HCT116 (cell line): ENCODE measurements around the gene NAALADL2. TPM values are rescaled to one million over a fixed set of nuclear protein-coding genes. Genes with fewer than 3 reads are reported as not detected.

Source experiments
- ATAC-seq: fragments of 200-7000 bp; cut with Tn5 transposase; 2 replicates; pipeline ENCODE4 v1.9.1; 2020; ENCODE audit warnings: mild to moderate bottlenecking, moderate library complexity
- BruUV-seq: library from RNA; stranded (reverse); fragments of 400-500 nt; replicated peaks from 2 replicates; lab custom pipeline; 2021; lab: Mats Ljungman, UMichigan
- CTCF ChIA-PET: fragments of 300-600 bp; sonication (Branson Sonifier 250); formaldehyde crosslinking; loops from one replicate; lab custom pipeline; 2021; ENCODE audit warnings: antibody characterized with exemption; lab: Charles Lee
- POLR2A ChIA-PET: fragments of 300-600, 350-600 bp; sonication (Branson Sonifier 250); formaldehyde crosslinking; loops from one replicate; lab custom pipeline; 2021; ENCODE audit warnings: antibody characterized with exemption; lab: Charles Lee
- RAD21 ChIA-PET, 2 experiments: fragments of 300-600 bp; sonication (Branson Sonifier 250); formaldehyde crosslinking; loops; one replicate each; lab custom pipeline; 2023; ENCODE audit warnings: low total read pairs in 2 of 2; ENCODE audit not compliant: uncharacterized antibody in 2 of 2, unreplicated experiment in 2 of 2, low non-redundant PET in 1 of 2; lab: Charles Lee
- DNase-seq: peaks from one replicate; pipeline ENCODE4 v3.0.0-alpha.2; 2010; ENCODE audit warnings: low read depth, low spot score
- H2AFZ ChIP-seq: fragments of 200-600 bp; shearing (Covaris generic), sonication (generic); 2 replicates; pipeline ENCODE4 v1.6.1; 2017; ENCODE audit warnings: low read depth, mixed run types, mixed read lengths, antibody characterized with exemption, low read length; ENCODE audit not compliant: poor library complexity, severe bottlenecking
- H3K27ac ChIP-seq: 2 replicates; pipeline ENCODE4 v1.5.1; 2012; ENCODE audit warnings: low read depth, low read length
- H3K27me3 ChIP-seq: fragments of 200-600 bp; sonication (generic); 2 replicates; pipeline ENCODE4 v1.6.1; 2016; ENCODE audit warnings: mixed run types, low read length, mixed read lengths; ENCODE audit not compliant: insufficient read depth
- H3K36me3 ChIP-seq, 2 experiments: fragments of 200-500 bp in 1 of 2; fragments of 200-600 bp in 1 of 2; sonication (Bioruptor generic) in 1 of 2; sonication (generic) in 1 of 2; 2 replicates each; pipeline versions ENCODE4 v1.5.1 to v1.6.1; 2014 to 2016; ENCODE audit warnings: low read length in 2 of 2, inconsistent platforms in 1 of 2, mixed read lengths in 1 of 2, mixed run types in 1 of 2; ENCODE audit not compliant: insufficient read depth in 2 of 2, control insufficient read depth in 1 of 2
- H3K4me1 ChIP-seq, 2 experiments: fragments of 200-600 bp in 1 of 2; sonication (generic) in 1 of 2; 2 replicates each; pipeline versions ENCODE4 v1.5.1 to v1.6.1; 2012 to 2017; ENCODE audit warnings: low read length in 2 of 2, inconsistent platforms in 1 of 2, mild to moderate bottlenecking in 1 of 2, mixed read lengths in 1 of 2, mixed run types in 1 of 2, moderate library complexity in 1 of 2; ENCODE audit not compliant: insufficient read depth in 2 of 2, control insufficient read depth in 1 of 2
- H3K4me2 ChIP-seq: fragments of 200-600 bp; sonication (generic); 2 replicates; pipeline ENCODE4 v1.6.1; 2017; ENCODE audit warnings: mixed run types, low read length, mixed read lengths
- H3K4me3 ChIP-seq, 2 experiments: fragments of 200-600 bp in 1 of 2; sonication (generic) in 1 of 2; replicated peaks in 1 of 2; 2 replicates each; pipeline ENCODE4 v1.5.1; 2011 to 2016; ENCODE audit warnings: low read length in 2 of 2, control low read depth in 1 of 2, low read depth in 1 of 2, mild to moderate bottlenecking in 1 of 2, mixed read lengths in 1 of 2, mixed run types in 1 of 2
- H3K79me2 ChIP-seq: fragments of 200-600 bp; sonication (generic); 2 replicates; pipeline ENCODE4 v1.6.1; 2017; ENCODE audit warnings: mild to moderate bottlenecking, mixed run types, low read length, moderate library complexity, mixed read lengths; ENCODE audit not compliant: insufficient read depth
- H3K9ac ChIP-seq: fragments of 200-600 bp; sonication (generic); 2 replicates; pipeline ENCODE4 v1.6.1; 2016; ENCODE audit warnings: low read length, mixed read lengths
- H3K9me2 ChIP-seq: fragments of 200-600 bp; sonication (generic), shearing (Covaris generic); 2 replicates; pipeline ENCODE4 v1.6.1; 2017; ENCODE audit warnings: mixed run types, mild to moderate bottlenecking, moderate library complexity; ENCODE audit not compliant: insufficient read depth
- H3K9me3 ChIP-seq, 2 experiments: fragments of 200-500 bp in 1 of 2; fragments of 200-600 bp in 1 of 2; sonication (Bioruptor generic) in 1 of 2; sonication (generic) in 1 of 2; 2 replicates each; pipeline ENCODE4 v1.6.1; 2014 to 2017; ENCODE audit warnings: low read length in 2 of 2, mixed read lengths in 2 of 2, inconsistent platforms in 1 of 2, low read depth in 1 of 2, mild to moderate bottlenecking in 1 of 2, mixed run types in 1 of 2, moderate library complexity in 1 of 2; ENCODE audit not compliant: control insufficient read depth in 1 of 2, insufficient read depth in 1 of 2
- H4K20me1 ChIP-seq: fragments of 200-600 bp; sonication (generic), shearing (Covaris generic); 2 replicates; pipeline ENCODE4 v1.6.1; 2017; ENCODE audit warnings: mixed run types, mild to moderate bottlenecking, moderate library complexity; ENCODE audit not compliant: insufficient read depth
- CTCF ChIP-seq, 3 experiments: fragments of 200-600 bp in 1 of 3; sonication (generic) in 1 of 3; IDR thresholded peaks in 2 of 3; conservative IDR thresholded peaks in 1 of 3; 2 replicates each; pipeline ENCODE4 v1.5.1; 2012 to 2017; ENCODE audit warnings: low read depth in 2 of 3, low read length in 2 of 3, antibody characterized with exemption in 1 of 3, borderline replicate concordance in 1 of 3, control low read depth in 1 of 3, mild to moderate bottlenecking in 1 of 3, mixed read lengths in 1 of 3, mixed run types in 1 of 3, moderate library complexity in 1 of 3; ENCODE audit not compliant: insufficient read depth in 1 of 3
- EGR1 ChIP-seq: IDR thresholded peaks from 2 replicates; pipeline ENCODE4 v1.6.1; 2012; ENCODE audit warnings: low read depth
- FOSL1 ChIP-seq: IDR thresholded peaks from 2 replicates; pipeline ENCODE4 v1.6.1; 2012; ENCODE audit warnings: low read depth
- JUND ChIP-seq: IDR thresholded peaks from 2 replicates; pipeline ENCODE4 v1.6.1; 2012
- MAX ChIP-seq: IDR thresholded peaks from 2 replicates; pipeline ENCODE4 v1.6.1; 2012
- POLR2A ChIP-seq: IDR thresholded peaks from 2 replicates; pipeline ENCODE4 v1.7.0; 2011; ENCODE audit warnings: borderline replicate concordance; ENCODE audit not compliant: insufficient read depth, insufficient read length; ENCODE audit errors: extremely low read depth
- POLR2AphosphoS5 ChIP-seq: IDR thresholded peaks from 2 replicates; pipeline ENCODE4 v1.6.1; 2011; ENCODE audit warnings: mild to moderate bottlenecking, low read depth, low read length, moderate library complexity
- TCF7L2 ChIP-seq: IDR thresholded peaks from 2 replicates; pipeline ENCODE4 v1.7.0; 2011; ENCODE audit warnings: borderline replicate concordance, inconsistent platforms; ENCODE audit not compliant: insufficient read depth, insufficient read length; ENCODE audit errors: extremely low read depth
- YY1 ChIP-seq: IDR thresholded peaks from 2 replicates; pipeline ENCODE4 v1.6.1; 2011; ENCODE audit warnings: low read length, low read depth, moderate library complexity, mild to moderate bottlenecking; ENCODE audit not compliant: insufficient replicate concordance; ENCODE audit errors: extremely low read depth
- ZBTB33 ChIP-seq: IDR thresholded peaks from 2 replicates; pipeline ENCODE4 v1.6.1; 2011; ENCODE audit warnings: mild to moderate bottlenecking, low read length, moderate library complexity; ENCODE audit not compliant: insufficient replicate concordance; ENCODE audit errors: extremely low read depth
- ZNF274 ChIP-seq: fragments of 200-500 bp; sonication (Bioruptor generic); IDR thresholded peaks from 2 replicates; pipeline ENCODE4 v1.6.1; 2014; ENCODE audit warnings: mild to moderate bottlenecking, low read depth, low read length, inconsistent platforms
- intact Hi-C: fragments of 100-400 bp; cut with micrococcal nuclease; formaldehyde crosslinking; loops from 2 replicates; pipeline ENCODE4 v1.10.0; 2022
- total RNA-seq: library from RNA; stranded (reverse); gene quantifications from one replicate; pipeline ENCODE4 v1.2.1, GENCODE V29; 2021; ENCODE audit not compliant: unreplicated experiment

The NAALADL2 gene
- total RNA-seq, 1 experiment from 2014 or later, result 2.9 TPM

GRCh38 chr3:175329373-175329772 lies 470.2 kb downstream of the NAALADL2 start:
- Histone ChIP-seq H3K9me3 (no peaks in the 10 kb centered on the region), H3K27me3 (no peaks in the 10 kb centered on the region), H2AFZ (no peak overlapping the region), H3K4me3 (no peak overlapping the region), H3K9ac (no peak overlapping the region), H3K36me3 (no peaks in the 10 kb centered on the region), H3K27ac (no peak overlapping the region), H3K4me1 (no peaks in the 10 kb centered on the region), H3K79me2 (no peaks in the 10 kb centered on the region), H3K9me2 (no peaks in the 10 kb centered on the region), H4K20me1 (no peaks in the 10 kb centered on the region), H3K4me2 (no peak overlapping the region)
- no peak for DNase-seq
- ChIA-PET CTCF (no interaction called here), RAD21 (no interaction called here), POLR2A (no interaction called here)
- intact Hi-C loops, result no loop called here
- TF ChIP-seq JUND, result no peak
- no peak for TF ChIP-seq YY1
- TF ChIP-seq CTCF (IDR thresholded peaks at IDR 0.05 in 2 of 3, conservative IDR thresholded peaks at IDR 0.05 in 1 of 3; ENCODE audit: borderline replicate concordance in 1 of 3, insufficient read depth in 1 of 3, low read depth in 2 of 3, low read length in 2 of 3), result no peak
- no peak for TF ChIP-seq ZNF274
- TF ChIP-seq MAX, result no peak
- no peak for TF ChIP-seq POLR2A
- TF ChIP-seq EGR1, result no peak
- TF ChIP-seq ZBTB33, result no peak
- TF ChIP-seq POLR2AphosphoS5, result no peak
- TF ChIP-seq TCF7L2, result no peak
- TF ChIP-seq FOSL1, result no peak
- BruUV-seq, result no TSS peak
- no peak for ATAC-seq
